Endothelial cell of umbilical vein (primary cell): ENCODE data around the gene ZRANB1. TPM values are rescaled to one million over a fixed set of nuclear protein-coding genes. Genes with fewer than 3 reads are reported as not detected.

Experiments used
- BruUV-seq: library from RNA; stranded (reverse); fragments of 400-500 nt; replicated peaks from 2 replicates; lab custom pipeline; 2021; lab: Mats Ljungman, UMichigan
- CTCF ChIA-PET: fragments of 300-600, 350-600 bp; sonication (Branson Sonifier 250); formaldehyde crosslinking; loops from one replicate; lab custom pipeline; 2021; ENCODE audit warnings: antibody characterized with exemption, inconsistent platforms; lab: Charles Lee
- POLR2A ChIA-PET: fragments of 300-600, 350-600 bp; sonication (Branson Sonifier 250); formaldehyde crosslinking; loops from one replicate; lab custom pipeline; 2021; ENCODE audit warnings: antibody characterized with exemption, inconsistent platforms; lab: Charles Lee
- DNase-seq: peaks from one replicate; pipeline ENCODE4 v3.0.0-alpha.2; 2011; ENCODE audit warnings: low read depth, low spot score
- FAIRE-seq: peaks from 2 replicates; lab custom pipeline; 2011; peaks lifted over from hg19 to GRCh38; lab: Jason Lieb, UNC
- H2AFZ ChIP-seq: 2 replicates; pipeline ENCODE4 v1.6.0; 2012; ENCODE audit warnings: low read depth, low read length, control low read depth, inconsistent platforms
- H3K27ac ChIP-seq: 2 replicates; pipeline ENCODE4 v1.5.1; 2011; ENCODE audit warnings: low read depth, mild to moderate bottlenecking, control low read depth, low read length, moderate library complexity; ENCODE audit not compliant: insufficient read depth
- H3K27me3 ChIP-seq, 2 experiments: 2 replicates each; pipeline versions ENCODE4 v1.6.0 to v1.6.1; 2011; ENCODE audit warnings: low read length in 2 of 2, mixed read lengths in 1 of 2; ENCODE audit not compliant: control insufficient read depth in 2 of 2, insufficient read depth in 2 of 2
- H3K36me3 ChIP-seq, 2 experiments: 2 replicates in 1 of 2; 3 replicates in 1 of 2; pipeline ENCODE4 v1.5.1; 2011; ENCODE audit warnings: low read length in 2 of 2, mild to moderate bottlenecking in 1 of 2, moderate library complexity in 1 of 2; ENCODE audit not compliant: control insufficient read depth in 2 of 2, insufficient read depth in 2 of 2; ENCODE audit errors: extremely low read depth in 1 of 2
- H3K4me1 ChIP-seq: 3 replicates; pipeline ENCODE4 v1.5.1; 2011; ENCODE audit warnings: mild to moderate bottlenecking, low read length; ENCODE audit not compliant: control insufficient read depth, insufficient read depth; ENCODE audit errors: extremely low read depth
- H3K4me2 ChIP-seq: 2 replicates; pipeline ENCODE4 v1.6.1; 2011; ENCODE audit warnings: low read length, control low read depth, mixed read lengths; ENCODE audit not compliant: insufficient read depth
- H3K4me3 ChIP-seq, 3 experiments: fragments of 200-600 bp in 1 of 3; sonication (generic), shearing (Covaris generic) in 1 of 3; replicated peaks in 1 of 3; 2 replicates each; pipeline ENCODE4 v1.5.1; 2011 to 2016; ENCODE audit warnings: control low read depth in 3 of 3, low read length in 3 of 3, mild to moderate bottlenecking in 2 of 3, inconsistent platforms in 1 of 3, low read depth in 1 of 3, moderate library complexity in 1 of 3; ENCODE audit not compliant: insufficient read depth in 1 of 3
- H3K79me2 ChIP-seq: 2 replicates; pipeline ENCODE4 v1.6.0; 2012; ENCODE audit warnings: low read length, inconsistent platforms; ENCODE audit not compliant: control insufficient read depth, insufficient read depth
- H3K9ac ChIP-seq: replicated peaks from 2 replicates; pipeline ENCODE3; 2011; ENCODE audit warnings: low read length, control low read depth; ENCODE audit not compliant: insufficient read depth; ENCODE audit errors: extremely low read depth
- H3K9me1 ChIP-seq: replicated peaks from 3 replicates; pipeline ENCODE4 v1.6.0; 2011; ENCODE audit warnings: mild to moderate bottlenecking, low read length; ENCODE audit not compliant: control insufficient read depth, insufficient read depth; ENCODE audit errors: extremely low read depth
- H3K9me3 ChIP-seq: replicated peaks from 2 replicates; pipeline ENCODE4 v1.5.1; 2012; ENCODE audit warnings: low read length, inconsistent platforms; ENCODE audit not compliant: control insufficient read depth, insufficient read depth
- H4K20me1 ChIP-seq: replicated peaks from 2 replicates; pipeline ENCODE3; 2011; ENCODE audit warnings: mild to moderate bottlenecking, low read length; ENCODE audit not compliant: control insufficient read depth, insufficient read depth; ENCODE audit errors: extremely low read depth
- CTCF ChIP-seq, 2 donors: IDR thresholded peaks; 1 replicate in 1 of 2; 2 replicates in 1 of 2; pipeline ENCODE4 v1.5.1; 2011; ENCODE audit warnings: low read length in 2 of 2, mild to moderate bottlenecking in 2 of 2, moderate library complexity in 2 of 2, control low read depth in 1 of 2, inconsistent platforms in 1 of 2, low read depth in 1 of 2; ENCODE audit not compliant: insufficient read depth in 1 of 2; ENCODE audit errors: extremely low read depth in 1 of 2
- EZH2 ChIP-seq: IDR thresholded peaks from 2 replicates; pipeline ENCODE4 v1.6.1; 2012; ENCODE audit warnings: borderline replicate concordance, low read depth, mild to moderate bottlenecking, moderate library complexity, low read length, inconsistent platforms; ENCODE audit not compliant: severe bottlenecking
- FOS ChIP-seq: IDR thresholded peaks from 2 replicates; pipeline ENCODE4 v1.6.1; 2011; ENCODE audit warnings: mild to moderate bottlenecking, low read length, moderate library complexity, borderline replicate concordance; ENCODE audit not compliant: insufficient read depth
- GATA2 ChIP-seq: IDR thresholded peaks from 2 replicates; pipeline ENCODE4 v1.7.0; 2011; ENCODE audit warnings: low read depth, mild to moderate bottlenecking, moderate library complexity, mixed read lengths, low read length; ENCODE audit not compliant: insufficient read length, insufficient read depth
- JUN ChIP-seq: IDR thresholded peaks from 2 replicates; pipeline ENCODE4 v1.6.1; 2011; ENCODE audit warnings: borderline replicate concordance, low read depth; ENCODE audit not compliant: insufficient read length, insufficient read depth
- MAX ChIP-seq: IDR thresholded peaks from 2 replicates; pipeline ENCODE4 v1.6.1; 2011; ENCODE audit not compliant: insufficient read depth, insufficient read length
- MYC ChIP-seq: IDR thresholded peaks from one replicate; pipeline ENCODE4 v1.6.1; 2011; ENCODE audit warnings: mild to moderate bottlenecking, low read depth, low read length
- POLR2A ChIP-seq: IDR thresholded peaks from 2 replicates; pipeline ENCODE4 v1.6.1; 2012; ENCODE audit warnings: low read depth, mild to moderate bottlenecking, control low read depth, low read length
- POLR2AphosphoS5 ChIP-seq: IDR thresholded peaks from 2 replicates; pipeline ENCODE4 v1.6.1; 2012; ENCODE audit warnings: low read depth, mild to moderate bottlenecking, control low read depth, low read length, moderate library complexity; ENCODE audit not compliant: insufficient read depth
- dilution Hi-C: fragments of 300-500 bp; cut with MboI; formaldehyde crosslinking; loops from one replicate; pipeline ENCODE4 v1.15.0; 2019; ENCODE audit warnings: low sequenced_read_pairs; ENCODE audit not compliant: extremely low pct_ligation_motif_present
- intact Hi-C: fragments of 100-400 bp; cut with micrococcal nuclease; formaldehyde crosslinking; loops from one replicate; pipeline ENCODE4 v1.10.0; 2022
- polyA plus RNA-seq, 4 experiments: library from polyadenylated mRNA; depleted of rRNA in 3 of 4; stranded (reverse) in 3 of 4; unstranded in 1 of 4; fragments of >200 nt; gene quantifications; 2 replicates each; pipeline versions ENCODE4 v1.2.1 to v1.2.3, GENCODE V29; 2011 to 2012; ENCODE audit warnings: missing spikeins in 1 of 4
- total RNA-seq: library from RNA; stranded (reverse); gene quantifications from 2 replicates; pipeline ENCODE4 v1.2.3, GENCODE V29; 2021

ZRANB1 gene
- total and polyA plus RNA-seq, 2 donors (not counting 3 experiments of a cell fraction or from before 2014, with no cell fraction given): 6.2 to 17.7 TPM

GRCh38 chr10:124935946-124936345, 6.0 kb upstream of the ZRANB1 start:
- H3K36me3 ChIP-seq: no peaks in the 10 kb centered on the region

More at GRCh38 chr10:124935946-124936345, 6.0 kb upstream of the ZRANB1 start:
- intact Hi-C loops (no loop called here), dilution Hi-C loops (no loop called here)
- H3K9me3 ChIP-seq: no peaks in the 10 kb centered on the region
- peaks cover 82% of the 10 kb centered on the region for H3K79me2 ChIP-seq
- no peaks in the 10 kb centered on the region for H3K27me3 ChIP-seq
- TF ChIP-seq POLR2A: no peak
- TF ChIP-seq MYC: no peak
- no peak for TF ChIP-seq CTCF (IDR thresholded peaks at IDR 0.05; ENCODE audit: extremely low read depth in 1 of 2, insufficient read depth in 1 of 2, low read depth in 1 of 2, low read length in 2 of 2)
- TF ChIP-seq GATA2: no peak
- no peak for TF ChIP-seq MAX
- TF ChIP-seq EZH2: no peak
- TF ChIP-seq JUN: no peak
- no peak for TF ChIP-seq FOS
- no peak for TF ChIP-seq POLR2AphosphoS5
- no peak overlapping the region for H3K27ac ChIP-seq
- no peaks in the 10 kb centered on the region for H3K9me1 ChIP-seq
- DNase-seq: no peak
- no peaks in the 10 kb centered on the region for H3K4me1 ChIP-seq
- H3K4me2 ChIP-seq: no peak overlapping the region
- no peak overlapping the region for H3K4me3 ChIP-seq
- POLR2A ChIA-PET: no interaction called here
- H2AFZ ChIP-seq: no peak overlapping the region
- peaks cover 5% of the 10 kb centered on the region for H4K20me1 ChIP-seq
- CTCF ChIA-PET: no interaction called here
- H3K9ac ChIP-seq: no peak overlapping the region
- FAIRE-seq: no peak
- no TSS peak for BruUV-seq
